Neural cell (in vitro differentiated cells): ENCODE measurements around the gene EYA3. TPM values are rescaled to one million over a fixed set of nuclear protein-coding genes. Genes with fewer than 3 reads are reported as not detected.

Experiments used
- H2AFZ ChIP-seq: fragments of 200-600, 300-800 bp; sonication (generic), shearing (Covaris generic); 2 replicates; pipeline ENCODE4 v1.6.0; 2014; ENCODE audit warnings: low read depth, mild to moderate bottlenecking, antibody characterized with exemption, low read length, moderate library complexity
- H3F3A ChIP-seq: fragments of 200-600 bp; shearing (Covaris generic); 2 replicates; pipeline ENCODE4 v1.6.1; 2016; ENCODE audit warnings: mild to moderate bottlenecking, moderate library complexity, mixed read lengths, antibody characterized with exemption, low read length; ENCODE audit not compliant: insufficient read depth, poor library complexity, severe bottlenecking
- H3K27ac ChIP-seq: fragments of 200-600, 300-800 bp; sonication (generic), shearing (Covaris generic); 2 replicates; pipeline ENCODE4 v1.5.1; 2014; ENCODE audit warnings: mild to moderate bottlenecking, low read length, moderate library complexity
- H3K27me3 ChIP-seq: fragments of 300-800, 200-600 bp; sonication (generic), shearing (Covaris generic); 2 replicates; pipeline ENCODE4 v1.6.0; 2014; ENCODE audit warnings: mild to moderate bottlenecking, low read depth, low read length, moderate library complexity; ENCODE audit not compliant: insufficient read depth
- H3K36me3 ChIP-seq: fragments of 300-800, 200-600 bp; sonication (generic), shearing (Covaris generic); 2 replicates; pipeline ENCODE4 v1.5.1; 2014; ENCODE audit warnings: mild to moderate bottlenecking, antibody characterized with exemption, low read length, moderate library complexity; ENCODE audit not compliant: insufficient read depth
- H3K4me2 ChIP-seq: fragments of 300-800, 200-600 bp; sonication (generic), shearing (Covaris generic); 2 replicates; pipeline ENCODE4 v1.6.0; 2014; ENCODE audit warnings: mild to moderate bottlenecking, low read length
- H3K4me3 ChIP-seq: fragments of 300-800, 200-600 bp; sonication (generic), shearing (Covaris generic); 2 replicates; pipeline ENCODE4 v1.5.1; 2014; ENCODE audit warnings: mild to moderate bottlenecking, low read length, moderate library complexity
- H3K79me2 ChIP-seq: fragments of 200-600 bp; shearing (Covaris generic); replicated peaks from 2 replicates; pipeline ENCODE4 v1.6.0; 2014; ENCODE audit warnings: mild to moderate bottlenecking, low read length, moderate library complexity; ENCODE audit not compliant: insufficient read depth
- H3K9ac ChIP-seq: fragments of 300-800, 200-600 bp; sonication (generic), shearing (Covaris generic); 2 replicates; pipeline ENCODE4 v1.6.1; 2016; ENCODE audit warnings: mild to moderate bottlenecking, low read length, mixed read lengths
- H3K9me2 ChIP-seq: fragments of 200-600 bp; shearing (Covaris generic); 2 replicates; pipeline ENCODE4 v1.6.1; 2016; ENCODE audit warnings: mild to moderate bottlenecking, low read length, mixed read lengths; ENCODE audit not compliant: insufficient read depth
- H3K9me3 ChIP-seq: fragments of 200-600, 300-800 bp; sonication (generic), shearing (Covaris generic); 2 replicates; pipeline ENCODE4 v1.6.1; 2016; ENCODE audit warnings: mild to moderate bottlenecking, mixed run types, low read length, moderate library complexity, mixed read lengths
- H4K20me1 ChIP-seq: fragments of 200-600 bp; shearing (Covaris generic); 2 replicates; pipeline ENCODE4 v1.6.1; 2016; ENCODE audit warnings: mild to moderate bottlenecking, mixed run types; ENCODE audit not compliant: insufficient read depth
- EP300 ChIP-seq: fragments of 450-650 bp; conservative IDR thresholded peaks from 2 replicates; pipeline ENCODE4 v1.6.1; 2014; ENCODE audit warnings: antibody characterized with exemption, mild to moderate bottlenecking, moderate library complexity; ENCODE audit not compliant: poor library complexity, severe bottlenecking
- EZH2 ChIP-seq: fragments of 200-600, 300-800 bp; shearing (Covaris generic), sonication (generic); IDR thresholded peaks from 2 replicates; pipeline ENCODE4 v1.6.1; 2014; ENCODE audit warnings: antibody characterized with exemption, low read length, borderline replicate concordance, mild to moderate bottlenecking; ENCODE audit not compliant: insufficient read depth, poor library complexity, severe bottlenecking
- MXI1 ChIP-seq: fragments of 450-650 bp; conservative IDR thresholded peaks from 2 replicates; pipeline ENCODE4 v1.6.1; 2014; ENCODE audit warnings: antibody characterized with exemption, mild to moderate bottlenecking; ENCODE audit not compliant: poor library complexity, severe bottlenecking
- POLR2AphosphoS5 ChIP-seq: IDR thresholded peaks from 2 replicates; pipeline ENCODE4 v1.6.1; 2012
- RAD21 ChIP-seq: fragments of 450-650 bp; conservative IDR thresholded peaks from 2 replicates; pipeline ENCODE4 v1.6.1; 2014; ENCODE audit warnings: antibody characterized with exemption, mild to moderate bottlenecking, moderate library complexity
- SMC3 ChIP-seq: fragments of 450-650 bp; conservative IDR thresholded peaks from 2 replicates; pipeline ENCODE4 v1.6.1; 2014; ENCODE audit warnings: antibody characterized with exemption, mild to moderate bottlenecking, moderate library complexity; ENCODE audit not compliant: poor library complexity
- TAF1 ChIP-seq: IDR thresholded peaks from 2 replicates; pipeline ENCODE4 v1.6.1; 2012; ENCODE audit warnings: low read depth
- polyA plus RNA-seq: library from polyadenylated mRNA; depleted of rRNA; stranded (reverse); fragments of >200 nt; gene quantifications from 2 replicates; pipeline ENCODE4 v1.2.3, GENCODE V29; 2014
- TF ChIP-seq, protein P1 (sequence below): IDR thresholded peaks from 2 replicates; pipeline ENCODE4 v1.6.1; 2012; ENCODE audit warnings: borderline replicate concordance
- TF ChIP-seq, protein P2 (sequence below): fragments of 450-650 bp; IDR thresholded peaks from 2 replicates; pipeline ENCODE4 v1.5.1; 2014; ENCODE audit warnings: antibody characterized with exemption, mild to moderate bottlenecking, moderate library complexity; ENCODE audit not compliant: poor library complexity, severe bottlenecking

The EYA3 gene
- polyA plus RNA-seq, 1 donor from 2014 or later = 11.2 TPM

DNA sequence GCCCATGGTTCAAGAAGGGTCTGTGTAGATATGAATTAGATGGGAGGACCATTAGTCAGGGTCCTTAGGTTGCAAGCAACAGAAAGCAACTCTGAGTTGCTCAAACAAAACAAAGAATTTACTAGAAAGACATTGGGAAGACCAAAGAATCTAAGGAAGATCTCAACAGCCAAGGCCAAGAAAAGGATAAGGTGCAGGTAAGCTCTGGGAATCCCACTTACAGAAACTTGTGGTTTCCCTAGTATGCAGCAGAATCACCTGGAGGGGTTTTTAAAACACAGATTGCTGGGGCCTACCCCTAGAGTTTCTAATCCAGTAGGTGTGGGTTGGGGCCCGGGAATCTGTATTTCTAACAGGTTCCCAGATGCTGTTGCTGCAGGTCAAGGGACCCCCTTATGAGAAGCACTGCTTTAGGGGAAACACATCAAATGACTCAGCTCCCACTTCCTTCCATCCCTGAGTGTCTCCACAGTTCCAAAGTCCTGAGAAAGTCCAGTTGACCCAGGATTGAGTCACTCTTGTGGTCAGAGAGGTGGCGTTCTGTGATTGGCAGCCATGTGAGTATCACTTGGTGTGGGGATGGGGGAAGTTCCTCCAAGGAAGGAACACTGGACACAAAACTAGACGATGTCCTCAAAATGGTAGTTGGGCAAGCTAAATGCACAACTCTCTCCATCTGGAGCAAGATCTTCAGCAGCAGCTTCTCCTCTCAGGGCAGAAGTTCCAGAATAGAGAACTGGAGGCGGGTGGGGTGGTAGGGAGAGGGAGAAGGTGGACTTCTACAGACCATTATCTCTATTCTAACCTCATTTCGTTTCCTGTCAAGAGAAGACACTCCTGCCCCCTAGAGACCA is 24.2 kb upstream of the EYA3 start:
- no peak overlapping the region for H3K27ac ChIP-seq
- H3K4me3 ChIP-seq = no peak overlapping the region
- no peak overlapping the region for H3K9ac ChIP-seq
- no peaks in the 10 kb centered on the region for H4K20me1 ChIP-seq
- H3F3A ChIP-seq = no peaks in the 10 kb centered on the region
- H3K9me2 ChIP-seq = no peaks in the 10 kb centered on the region
- no peaks in the 10 kb centered on the region for H3K9me3 ChIP-seq
- no peaks in the 10 kb centered on the region for H3K79me2 ChIP-seq
- H2AFZ ChIP-seq = no peak overlapping the region
- TF ChIP-seq EZH2 (no peak), EP300 (no peak), MXI1 (no peak), TAF1 (no peak), SMC3 (no peak), POLR2AphosphoS5 (no peak), RAD21 (no peak)
- TF ChIP-seq, protein P1, sequence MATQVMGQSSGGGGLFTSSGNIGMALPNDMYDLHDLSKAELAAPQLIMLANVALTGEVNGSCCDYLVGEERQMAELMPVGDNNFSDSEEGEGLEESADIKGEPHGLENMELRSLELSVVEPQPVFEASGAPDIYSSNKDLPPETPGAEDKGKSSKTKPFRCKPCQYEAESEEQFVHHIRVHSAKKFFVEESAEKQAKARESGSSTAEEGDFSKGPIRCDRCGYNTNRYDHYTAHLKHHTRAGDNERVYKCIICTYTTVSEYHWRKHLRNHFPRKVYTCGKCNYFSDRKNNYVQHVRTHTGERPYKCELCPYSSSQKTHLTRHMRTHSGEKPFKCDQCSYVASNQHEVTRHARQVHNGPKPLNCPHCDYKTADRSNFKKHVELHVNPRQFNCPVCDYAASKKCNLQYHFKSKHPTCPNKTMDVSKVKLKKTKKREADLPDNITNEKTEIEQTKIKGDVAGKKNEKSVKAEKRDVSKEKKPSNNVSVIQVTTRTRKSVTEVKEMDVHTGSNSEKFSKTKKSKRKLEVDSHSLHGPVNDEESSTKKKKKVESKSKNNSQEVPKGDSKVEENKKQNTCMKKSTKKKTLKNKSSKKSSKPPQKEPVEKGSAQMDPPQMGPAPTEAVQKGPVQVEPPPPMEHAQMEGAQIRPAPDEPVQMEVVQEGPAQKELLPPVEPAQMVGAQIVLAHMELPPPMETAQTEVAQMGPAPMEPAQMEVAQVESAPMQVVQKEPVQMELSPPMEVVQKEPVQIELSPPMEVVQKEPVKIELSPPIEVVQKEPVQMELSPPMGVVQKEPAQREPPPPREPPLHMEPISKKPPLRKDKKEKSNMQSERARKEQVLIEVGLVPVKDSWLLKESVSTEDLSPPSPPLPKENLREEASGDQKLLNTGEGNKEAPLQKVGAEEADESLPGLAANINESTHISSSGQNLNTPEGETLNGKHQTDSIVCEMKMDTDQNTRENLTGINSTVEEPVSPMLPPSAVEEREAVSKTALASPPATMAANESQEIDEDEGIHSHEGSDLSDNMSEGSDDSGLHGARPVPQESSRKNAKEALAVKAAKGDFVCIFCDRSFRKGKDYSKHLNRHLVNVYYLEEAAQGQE = no peak
- TF ChIP-seq, protein P2, sequence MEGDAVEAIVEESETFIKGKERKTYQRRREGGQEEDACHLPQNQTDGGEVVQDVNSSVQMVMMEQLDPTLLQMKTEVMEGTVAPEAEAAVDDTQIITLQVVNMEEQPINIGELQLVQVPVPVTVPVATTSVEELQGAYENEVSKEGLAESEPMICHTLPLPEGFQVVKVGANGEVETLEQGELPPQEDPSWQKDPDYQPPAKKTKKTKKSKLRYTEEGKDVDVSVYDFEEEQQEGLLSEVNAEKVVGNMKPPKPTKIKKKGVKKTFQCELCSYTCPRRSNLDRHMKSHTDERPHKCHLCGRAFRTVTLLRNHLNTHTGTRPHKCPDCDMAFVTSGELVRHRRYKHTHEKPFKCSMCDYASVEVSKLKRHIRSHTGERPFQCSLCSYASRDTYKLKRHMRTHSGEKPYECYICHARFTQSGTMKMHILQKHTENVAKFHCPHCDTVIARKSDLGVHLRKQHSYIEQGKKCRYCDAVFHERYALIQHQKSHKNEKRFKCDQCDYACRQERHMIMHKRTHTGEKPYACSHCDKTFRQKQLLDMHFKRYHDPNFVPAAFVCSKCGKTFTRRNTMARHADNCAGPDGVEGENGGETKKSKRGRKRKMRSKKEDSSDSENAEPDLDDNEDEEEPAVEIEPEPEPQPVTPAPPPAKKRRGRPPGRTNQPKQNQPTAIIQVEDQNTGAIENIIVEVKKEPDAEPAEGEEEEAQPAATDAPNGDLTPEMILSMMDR = no peak
- no peaks in the 10 kb centered on the region for H3K27me3 ChIP-seq
- H3K36me3 ChIP-seq = no peaks in the 10 kb centered on the region
- no peak overlapping the region for H3K4me2 ChIP-seq

DNA sequence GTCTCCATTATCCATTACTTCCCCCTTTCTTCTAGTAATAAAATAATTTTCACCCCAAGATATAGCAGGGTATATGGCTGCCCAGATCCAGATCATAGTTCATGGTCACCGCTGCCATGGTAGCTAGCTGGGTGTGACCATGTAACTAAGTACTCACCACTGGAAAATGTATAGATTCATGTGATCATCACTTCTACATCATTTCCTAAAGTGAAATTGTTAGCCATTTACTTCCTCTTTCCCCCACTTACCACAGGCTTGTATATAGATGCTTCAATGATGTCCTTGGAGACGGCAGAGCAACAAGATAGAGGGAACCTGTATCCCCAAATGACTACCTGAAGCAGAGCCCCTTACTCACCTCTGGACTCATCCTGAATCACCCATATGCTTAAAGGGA is 22.7 kb upstream of the EYA3 start:
- Histone ChIP-seq H4K20me1 (no peaks in the 10 kb centered on the region), H3K4me2 (no peak overlapping the region), H2AFZ (no peak overlapping the region), H3K36me3 (no peaks in the 10 kb centered on the region), H3F3A (no peaks in the 10 kb centered on the region), H3K9ac (no peak overlapping the region), H3K4me3 (no peak overlapping the region), H3K9me2 (no peaks in the 10 kb centered on the region), H3K9me3 (no peaks in the 10 kb centered on the region), H3K27ac (no peak overlapping the region), H3K27me3 (no peaks in the 10 kb centered on the region), H3K79me2 (no peaks in the 10 kb centered on the region)
- TF ChIP-seq SMC3 (no peak), TAF1 (no peak), POLR2AphosphoS5 (no peak), EZH2 (no peak), MXI1 (no peak)
- TF ChIP-seq, protein P2 = no peak
